HG02798 (cell line): ENCODE results near the gene ZNF714.
"Not testable (repeated sequence)": the region's sequence is repeated elsewhere in the genome, so short reads cannot be mapped to it uniquely, and the experiment has no call there.

Experiments used
- ATAC-seq: cut with Tn5 transposase; IDR thresholded peaks from one replicate; pipeline ENCODE4 v1.9.1; 2021; ENCODE audit warnings: mild to moderate bottlenecking; ENCODE audit not compliant: unreplicated experiment, poor library complexity

The ZNF714 gene

GRCh38 chr19:21128901-21129698 lies 47.1 kb downstream of the ZNF714 start:
- ATAC-seq, result no peak

- no peak for ATAC-seq
Observed at GRCh38 chr19:21130097-21130775, 48.2 kb downstream of the ZNF714 start.

GRCh38 chr19:21133633-21134032 lies 51.6 kb downstream of the ZNF714 start:
- no peak for ATAC-seq

- ATAC-seq, result no peak
Observed at GRCh38 chr19:21134934-21135366, 52.9 kb downstream of the ZNF714 start.

- no peak for ATAC-seq
Observed at GRCh38 chr19:21135433-21135832, 53.4 kb downstream of the ZNF714 start.

GRCh38 chr19:21138130-21138529 lies 56.1 kb downstream of the ZNF714 start:
- ATAC-seq, result no peak

GRCh38 chr19:21141006-21141405 lies 59.0 kb downstream of the ZNF714 start:
- ATAC-seq, result not testable (repeated sequence)

GRCh38 chr19:21141787-21142464 lies 59.9 kb downstream of the ZNF714 start, which contains the start of gene ZNF431:
ZNF431 (plus strand) TSS chr19:21142040; CDS start chr19:21142184, 144 bp downstream.
- ATAC-seq, result peak; percentile 99

GRCh38 chr19:21143428-21143827 lies 61.4 kb downstream of the ZNF714 start:
- ATAC-seq, result no peak

- no peak for ATAC-seq
Observed at GRCh38 chr19:21143854-21144253, 61.9 kb downstream of the ZNF714 start.

- ATAC-seq, result no peak
Observed at GRCh38 chr19:21147540-21147939, 65.5 kb downstream of the ZNF714 start.

GRCh38 chr19:21148681-21149080 lies 66.7 kb downstream of the ZNF714 start:
- ATAC-seq, result no peak

- no peak for ATAC-seq
Observed at GRCh38 chr19:21149877-21150276, 67.9 kb downstream of the ZNF714 start.

GRCh38 chr19:21151460-21151859 lies 69.5 kb downstream of the ZNF714 start:
- ATAC-seq, result no peak

- no peak for ATAC-seq
Observed at GRCh38 chr19:21158523-21159135, 76.6 kb downstream of the ZNF714 start.

- ATAC-seq, result no peak
Observed at GRCh38 chr19:21164541-21164940, 82.5 kb downstream of the ZNF714 start.

GRCh38 chr19:21166436-21166835 lies 84.4 kb downstream of the ZNF714 start:
- no peak for ATAC-seq
